GM21717 (cell line): ENCODE data around the gene IFI6.
"Not testable (repeated sequence)": the region's sequence is repeated elsewhere in the genome, so short reads cannot be mapped to it uniquely, and the experiment has no call there.

Source experiments
- ATAC-seq: cut with Tn5 transposase; IDR thresholded peaks from one replicate; pipeline ENCODE4 v1.9.1; 2021; ENCODE audit warnings: mild to moderate bottlenecking, moderate library complexity; ENCODE audit not compliant: unreplicated experiment

IFI6 gene

DNA sequence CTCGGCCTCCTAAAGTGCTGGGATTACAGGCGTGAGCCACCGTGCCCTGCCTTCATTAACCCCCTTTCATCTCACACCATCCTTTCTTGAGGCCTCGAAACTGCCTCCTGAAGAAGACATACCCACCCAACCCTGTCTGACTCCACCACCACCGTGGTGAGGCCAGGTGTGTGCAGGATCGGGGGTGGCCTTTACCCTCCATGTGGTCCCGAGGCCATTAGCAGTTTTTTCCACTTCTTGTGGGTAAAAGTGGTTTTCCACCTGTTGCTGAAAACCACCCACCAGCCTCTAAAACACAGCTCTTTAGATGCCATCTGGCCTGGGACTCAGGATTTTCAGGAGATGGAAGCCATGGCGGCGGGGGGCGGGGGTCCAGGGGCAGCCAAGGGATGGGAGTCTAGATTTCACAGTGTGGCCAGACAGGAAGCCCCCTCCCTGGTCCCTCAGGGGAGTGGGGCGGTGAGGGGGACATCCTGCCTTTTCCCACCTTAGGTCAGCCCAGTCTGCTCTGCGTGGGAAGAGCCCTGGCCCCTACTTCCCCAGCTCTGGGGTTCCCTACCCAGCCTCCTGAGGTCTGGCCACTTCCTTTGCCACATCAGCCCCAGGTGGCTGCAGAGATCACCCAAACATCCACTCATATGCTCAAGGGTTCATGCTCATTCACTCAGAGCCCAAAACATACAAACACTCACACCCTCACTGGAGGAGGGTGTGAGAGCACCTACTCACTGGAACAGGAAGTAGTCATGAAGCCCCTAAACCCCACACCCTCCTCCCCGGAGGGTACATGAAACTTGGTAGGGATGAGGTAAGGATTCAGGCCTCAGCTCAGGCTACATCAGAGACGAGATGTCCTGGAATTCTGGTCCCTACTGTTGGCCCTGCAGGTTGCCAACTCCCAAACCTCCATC is 39.4 kb downstream of the IFI6 start:
- no peak for ATAC-seq

DNA sequence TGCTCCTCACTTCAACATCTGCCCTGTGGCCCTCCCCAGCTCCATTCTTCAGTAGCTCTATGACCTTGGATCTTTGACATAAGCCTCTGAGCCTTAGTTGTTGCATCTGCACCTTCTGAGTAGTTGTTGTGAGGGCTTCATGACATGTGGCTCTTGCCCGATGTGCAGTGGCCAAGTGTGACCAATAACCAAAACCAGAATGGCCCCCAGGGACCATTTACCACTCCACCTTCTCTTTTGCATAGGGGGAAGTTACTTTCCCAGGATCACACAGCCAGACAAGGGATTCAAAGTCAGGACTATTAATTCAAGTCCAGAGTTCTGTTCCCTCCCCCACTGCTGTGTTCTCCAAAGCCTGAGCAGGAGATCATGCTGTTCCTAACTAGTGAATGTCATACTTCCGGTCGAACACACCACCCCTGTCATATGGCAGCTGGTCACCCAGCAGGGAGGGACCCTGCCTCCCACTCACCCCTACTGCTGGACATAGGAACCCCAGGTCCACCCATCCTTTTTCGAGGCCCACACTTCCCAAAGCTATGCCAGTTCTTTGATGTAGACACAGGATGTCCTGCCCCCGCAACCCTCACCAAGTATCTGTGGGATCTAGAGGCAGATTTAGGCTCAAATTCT is 41.0 kb downstream of the IFI6 start:
- no peak for ATAC-seq

DNA sequence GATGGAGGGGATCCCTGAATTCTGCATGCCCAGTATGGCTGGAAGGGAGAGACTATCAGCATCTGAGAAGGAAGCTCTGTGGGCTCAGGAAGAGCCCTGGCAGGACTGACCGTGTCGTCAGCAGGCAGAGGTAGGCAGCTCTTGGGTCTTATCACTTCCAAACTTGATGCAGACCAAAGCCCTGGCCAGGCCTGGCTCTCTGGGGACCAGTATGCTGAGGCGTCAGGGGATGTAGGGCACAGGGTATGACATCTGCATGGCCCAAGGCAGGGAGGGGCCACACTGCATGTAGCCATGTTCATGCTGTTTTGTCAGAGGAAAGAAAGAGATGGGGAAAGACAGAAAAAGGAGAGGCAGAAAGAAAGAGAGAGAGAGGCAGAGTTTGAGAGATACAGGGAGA is 43.3 kb downstream of the IFI6 start:
- no peak for ATAC-seq

DNA sequence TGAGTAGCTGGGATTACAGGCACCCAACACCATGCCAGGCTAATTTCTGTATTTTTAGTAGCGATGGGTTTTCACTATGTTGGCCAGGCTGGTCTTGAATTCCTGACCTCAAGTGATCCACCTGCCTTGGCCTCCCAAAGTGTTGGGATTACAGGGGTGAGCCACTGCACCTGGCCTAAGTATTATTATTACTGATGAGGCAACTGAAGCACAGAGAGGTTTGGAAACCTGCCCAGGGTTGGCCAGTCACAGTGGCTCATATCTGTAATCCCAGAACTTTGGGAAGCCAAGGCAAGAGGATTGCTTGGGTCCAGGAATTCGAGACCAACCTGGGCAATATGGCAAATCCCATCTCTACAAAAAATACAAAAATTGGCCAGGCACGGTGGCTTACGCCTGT is 44.3 kb downstream of the IFI6 start:
- not testable (repeated sequence) for ATAC-seq

DNA sequence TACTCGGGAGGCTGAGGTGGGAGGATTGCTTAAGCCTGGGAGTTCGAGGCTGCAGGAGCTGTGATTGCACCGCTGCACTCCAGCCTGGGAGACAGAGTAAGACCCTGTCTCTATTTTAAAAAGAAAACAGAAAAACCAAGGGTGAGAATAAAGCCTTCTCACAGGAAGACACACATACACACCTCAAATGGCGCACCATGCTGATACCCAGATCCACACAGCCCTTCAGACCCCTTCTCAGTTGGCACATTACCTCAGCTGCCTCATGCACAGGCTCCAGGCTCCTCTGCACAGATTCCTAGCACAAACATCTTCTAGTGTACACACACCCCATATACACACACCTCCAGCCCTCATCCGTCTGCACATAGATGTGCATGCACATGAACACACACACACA is 44.9 kb downstream of the IFI6 start:
- no peak for ATAC-seq

DNA sequence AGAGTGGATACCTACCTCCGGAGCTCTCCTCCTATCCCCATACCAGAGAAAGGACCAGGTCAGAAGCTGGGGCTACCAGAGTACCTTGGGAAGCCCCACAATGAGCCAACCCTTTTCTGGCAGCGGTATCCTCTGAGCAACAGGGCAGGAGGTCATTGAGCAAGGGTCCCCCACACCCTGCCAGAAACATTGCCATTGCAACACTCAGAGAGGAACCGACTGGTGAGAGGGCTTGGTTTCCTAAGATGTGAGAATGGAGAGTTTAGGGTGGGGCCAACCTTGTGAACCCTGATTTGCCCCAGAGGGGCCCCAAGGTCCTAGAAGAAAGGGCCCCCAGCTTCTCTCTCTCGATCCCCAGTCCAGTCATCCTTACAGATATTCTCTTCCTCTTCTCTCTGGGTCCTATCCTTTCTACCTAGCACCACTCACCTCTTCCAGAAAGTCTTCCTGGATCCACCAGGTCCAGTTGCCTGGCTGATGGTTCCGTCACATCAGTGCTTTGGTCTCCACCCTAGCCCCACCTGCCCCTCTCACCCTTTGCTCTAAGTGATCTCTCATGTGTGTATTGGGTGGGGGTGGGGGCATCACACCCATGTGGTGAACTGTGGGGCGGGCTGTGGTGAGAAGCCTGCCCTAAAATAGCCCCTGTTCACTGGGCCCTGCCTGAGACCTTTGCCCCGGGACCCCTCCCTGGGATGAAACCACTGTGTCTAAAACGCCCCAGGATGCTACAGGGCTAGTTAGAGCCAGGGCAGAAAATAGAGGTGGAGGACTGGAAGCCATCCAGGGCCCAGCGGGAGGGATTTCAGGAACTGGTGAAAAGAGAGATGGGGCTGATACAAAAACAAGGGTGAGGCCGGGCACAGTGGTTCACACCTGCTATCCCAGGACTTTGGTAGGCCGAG is 45.7 kb downstream of the IFI6 start:
- ATAC-seq = no peak

DNA sequence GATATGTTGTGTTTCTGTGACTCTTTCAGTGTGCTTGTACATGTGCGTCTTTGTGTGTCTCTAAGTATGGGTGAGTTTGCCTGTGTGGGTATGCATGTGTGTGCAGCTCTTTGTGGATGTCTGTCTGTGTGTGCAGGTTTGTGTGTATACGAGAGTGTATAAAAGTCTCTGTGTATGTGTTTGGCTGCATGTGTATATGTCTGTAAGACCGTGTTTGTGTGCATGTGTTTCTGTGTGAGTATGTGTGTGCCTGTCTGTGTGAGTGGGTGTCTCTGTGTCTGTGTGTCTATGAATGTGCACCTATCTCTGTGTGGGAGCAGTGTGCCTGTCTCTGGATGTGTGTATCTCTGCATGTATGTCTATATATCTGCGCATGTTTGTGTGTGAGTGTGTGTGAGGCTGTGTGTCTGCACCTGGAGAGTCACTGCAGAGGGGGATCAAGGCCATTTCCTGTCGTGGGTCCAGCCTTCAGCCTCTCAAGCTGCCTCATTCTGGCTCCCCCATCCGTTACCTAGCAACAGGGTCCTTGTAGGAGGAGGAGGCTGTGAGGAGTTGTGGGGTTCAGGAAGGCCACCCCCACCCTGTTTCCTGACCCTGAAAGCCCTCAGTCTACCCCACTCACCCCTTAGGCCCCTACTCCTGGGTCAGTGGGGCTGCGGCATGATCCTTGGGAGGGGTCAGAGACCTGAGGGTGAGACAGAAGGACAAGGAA is 47.4 kb downstream of the IFI6 start:
- ATAC-seq = no peak

DNA sequence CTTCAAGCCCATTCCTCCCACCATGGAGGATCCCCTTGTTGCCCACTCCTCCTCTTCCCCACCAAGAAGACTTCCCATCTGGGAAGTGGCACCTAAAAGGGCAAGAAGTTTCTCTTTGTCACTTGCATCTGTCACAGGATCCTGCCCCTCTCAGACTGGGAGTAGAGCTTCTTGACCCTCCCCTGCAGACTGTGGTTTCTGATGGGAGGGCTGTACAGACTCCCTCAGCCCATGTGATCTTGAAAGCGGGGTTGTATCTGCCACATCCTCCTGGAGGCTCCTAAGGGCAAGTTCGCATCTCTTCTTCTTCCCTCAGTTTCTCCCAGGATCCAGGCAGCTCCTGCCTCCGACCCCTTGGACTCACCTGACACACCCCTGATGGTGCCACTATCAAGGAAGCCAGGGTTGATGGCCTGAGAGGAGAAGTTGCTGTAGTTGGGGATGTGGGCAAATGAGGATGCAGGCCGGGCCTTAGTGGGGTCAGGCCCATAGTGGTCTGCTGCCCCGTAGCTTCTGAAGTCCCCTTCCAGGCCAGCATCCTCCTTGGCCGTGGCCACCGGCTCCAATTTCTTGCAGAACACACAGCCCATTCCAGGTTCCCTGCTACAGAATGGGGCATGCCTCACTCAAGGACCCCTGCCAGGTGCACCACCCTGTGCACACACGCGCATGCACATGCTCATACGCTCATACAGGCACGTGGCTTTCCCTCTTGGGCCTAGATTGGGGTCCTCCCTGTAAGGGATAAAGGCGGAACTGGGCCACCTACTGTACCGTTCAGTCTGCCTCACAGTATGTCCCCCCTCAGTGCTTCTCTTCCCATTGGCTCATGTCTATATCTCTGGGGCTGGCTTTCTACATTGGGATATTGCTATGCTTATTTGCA is 48.4 kb downstream of the IFI6 start:
- ATAC-seq = no peak

DNA sequence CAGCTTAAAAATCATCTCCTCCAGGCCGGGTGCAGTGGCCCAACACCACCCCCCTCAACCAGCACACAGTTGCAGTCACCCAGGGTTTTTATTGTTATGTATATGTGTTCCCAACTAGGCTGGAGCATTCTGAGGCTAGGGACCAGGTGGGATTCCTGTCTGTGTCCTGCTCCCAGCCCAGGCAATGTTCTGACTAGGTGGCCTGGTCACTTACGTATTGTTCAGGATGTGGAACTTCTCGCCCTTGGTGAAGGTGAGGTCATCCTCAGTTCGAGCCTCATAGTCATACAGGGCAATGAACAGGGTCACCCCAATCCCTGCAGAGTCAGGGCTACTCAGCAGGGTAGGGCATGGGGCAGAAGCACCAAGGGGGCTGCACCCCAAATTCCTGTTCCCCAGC is 49.2 kb downstream of the IFI6 start:
- ATAC-seq = no peak

DNA sequence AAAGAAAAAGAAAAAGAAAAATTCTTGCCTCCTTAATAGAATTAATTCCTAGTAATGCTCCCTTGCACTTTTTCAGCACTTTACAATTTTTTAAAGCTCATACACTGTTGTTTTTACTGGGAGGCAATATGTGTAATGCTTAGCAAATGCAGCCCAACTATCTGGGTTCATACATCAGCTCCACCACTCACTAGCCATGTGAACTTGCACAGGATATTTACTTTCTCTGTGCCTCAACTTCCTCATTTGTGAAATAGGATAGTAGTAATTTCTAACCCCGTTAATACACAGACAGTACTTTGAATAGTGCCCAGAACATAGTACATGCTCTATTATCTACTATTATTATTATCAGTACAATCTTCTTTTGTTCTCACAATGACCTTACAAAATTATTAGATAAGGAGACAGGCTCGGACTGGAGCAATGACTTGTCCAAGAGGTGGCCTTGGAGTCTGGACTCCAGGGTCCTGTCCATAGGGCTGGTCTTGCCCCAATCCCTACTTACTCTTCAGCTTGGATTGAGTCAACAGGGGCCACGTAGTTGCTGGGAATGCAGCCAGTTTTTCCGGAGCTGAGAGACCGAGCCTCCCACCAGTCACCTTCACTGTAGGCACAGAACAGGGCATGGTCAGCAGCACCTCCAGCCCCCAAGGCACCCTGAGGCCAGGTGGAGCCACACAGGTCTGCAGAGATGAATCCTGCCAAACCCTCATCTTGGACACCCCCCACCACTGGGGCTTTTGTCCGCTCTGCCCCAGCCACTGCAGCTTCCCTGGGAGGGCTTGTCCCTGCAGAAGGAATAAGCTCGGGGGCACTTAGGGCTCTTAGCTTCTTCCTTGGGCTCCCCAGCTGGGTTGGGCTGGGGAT is 50.7 kb downstream of the IFI6 start:
- ATAC-seq = no peak

DNA sequence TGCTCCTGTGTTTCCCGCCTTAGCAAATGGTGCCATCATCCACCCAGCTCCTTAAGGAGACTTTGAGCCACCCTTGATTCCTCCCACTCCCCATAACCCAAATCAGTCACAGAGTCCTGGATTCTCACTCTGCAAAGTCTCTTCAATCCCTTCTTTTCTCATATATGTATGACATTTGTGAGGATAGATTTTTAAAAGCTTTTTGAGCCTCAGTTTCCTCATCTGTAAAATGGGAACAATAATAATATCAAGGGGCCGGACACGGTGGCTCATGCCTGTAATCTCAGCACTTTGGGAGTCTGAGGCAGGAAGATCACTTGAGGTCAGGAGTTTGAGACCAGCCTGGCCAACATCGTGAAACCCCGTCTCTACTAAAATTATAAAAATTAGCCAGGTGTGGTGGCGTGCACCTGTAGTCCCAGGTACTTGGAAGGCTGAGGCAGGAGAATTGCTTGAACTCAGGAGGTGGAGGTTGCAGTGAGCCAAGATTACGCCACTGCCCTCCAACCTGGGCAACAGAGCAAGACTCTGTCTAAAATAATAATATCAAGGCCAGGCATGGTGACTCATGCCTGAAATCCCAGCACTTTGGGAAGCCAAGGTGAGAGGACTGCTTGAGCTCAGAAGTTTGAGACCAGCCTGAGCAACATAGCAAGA is 52.1 kb downstream of the IFI6 start:
- ATAC-seq = not testable (repeated sequence)

DNA sequence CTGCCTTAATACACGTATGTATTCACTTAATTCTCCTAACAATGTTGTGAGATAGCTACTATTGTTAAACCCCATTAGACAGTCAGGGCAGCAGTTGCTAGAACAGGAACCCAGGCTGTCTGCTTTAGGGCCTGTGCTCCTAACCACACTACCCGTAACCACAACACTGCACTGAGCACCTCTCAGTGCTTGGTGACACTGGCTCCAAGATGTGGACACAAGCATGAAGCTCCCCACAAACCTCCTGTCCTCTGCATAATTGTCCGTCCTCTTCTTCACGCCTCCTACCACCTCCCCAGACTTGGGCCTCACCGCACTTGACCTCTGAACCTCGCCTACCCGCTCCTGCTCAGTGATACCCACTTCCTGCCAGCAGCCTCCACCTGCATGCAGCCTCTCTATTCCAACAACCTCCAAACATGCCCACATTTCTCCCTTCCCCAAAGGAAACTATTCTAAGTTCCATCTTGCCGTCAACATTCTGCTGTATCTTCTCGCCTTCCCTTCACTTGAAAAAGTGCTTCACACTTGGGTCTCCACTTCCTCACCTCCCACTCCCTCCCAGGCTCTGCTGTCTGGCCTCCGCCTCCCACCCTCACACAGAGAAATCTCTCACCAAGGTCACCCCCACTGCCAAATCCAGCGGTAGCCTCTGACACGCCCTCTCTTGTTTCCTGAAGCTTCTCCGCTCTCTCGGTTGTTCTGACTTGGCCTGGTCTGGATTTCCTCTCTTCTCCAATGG is 53.5 kb downstream of the IFI6 start:
- no peak for ATAC-seq

DNA sequence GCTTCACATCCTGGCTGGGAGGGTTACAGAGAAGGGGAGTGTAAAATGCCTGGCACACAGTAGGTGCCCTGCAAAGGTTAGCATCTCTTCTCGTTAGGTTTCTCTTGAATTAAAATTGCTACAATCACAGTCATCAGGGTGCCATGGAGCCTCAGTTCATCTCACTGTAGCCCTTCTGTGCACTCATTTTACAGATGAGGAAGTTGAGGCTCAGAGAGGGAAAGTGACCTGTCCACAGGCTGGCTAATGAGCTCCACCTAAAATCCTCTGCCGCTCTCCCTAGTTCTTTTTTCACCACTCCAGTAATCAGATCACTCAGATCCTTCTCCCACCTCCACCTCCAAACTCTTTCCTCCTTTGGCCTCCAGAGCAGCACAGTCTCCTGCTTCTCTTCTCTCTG is 54.6 kb downstream of the IFI6 start:
- ATAC-seq = no peak

DNA sequence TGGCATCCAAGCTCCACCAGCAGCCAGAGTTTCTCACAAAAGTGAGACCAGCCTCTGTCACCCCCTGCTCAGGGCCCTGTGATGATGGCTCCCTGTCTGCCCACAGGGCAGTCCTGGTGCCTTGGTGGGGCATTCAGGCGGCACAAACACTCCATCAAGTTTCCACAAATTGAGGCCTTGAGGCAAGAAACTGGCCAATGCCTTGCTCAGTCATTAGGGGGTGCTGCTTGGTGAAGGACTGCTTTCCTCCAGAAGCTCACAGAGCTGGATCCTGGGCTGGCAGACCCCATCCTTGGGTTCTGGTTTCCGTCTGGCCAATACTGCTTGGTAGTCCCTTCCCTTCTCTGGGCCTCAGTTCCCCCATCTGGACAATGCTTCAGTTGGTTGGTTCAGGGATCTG is 55.6 kb downstream of the IFI6 start:
- no peak for ATAC-seq
